ENCODE data around the gene DNAH14. TPM values are rescaled to one million over a fixed set of nuclear protein-coding genes. Genes with fewer than 3 reads are reported as not detected.
"Not testable (repeated sequence)": the region's sequence is repeated elsewhere in the genome, so short reads cannot be mapped to it uniquely, and the experiment has no call there.

Gene DNAH14
- total RNA-seq, 4 donors from 2014 or later: 0.15 to 0.55 TPM; not detected in 2

- no peak overlapping the region for H3K4me3 ChIP-seq
- no peaks in the 10 kb centered on the region for H3K27me3 ChIP-seq
- no peak for ATAC-seq
- H3K9me3 ChIP-seq: no peaks in the 10 kb centered on the region
- no peaks in the 10 kb centered on the region for H3K4me1 ChIP-seq
- no peak overlapping the region for H3K27ac ChIP-seq
- intact Hi-C loops (cut with DNase I; ENCODE audit: low total_unique reads) (no loop called here), in situ Hi-C loops (cut with MboI; ENCODE audit: low sequenced_read_pairs in 4 of 4) (no loop called here)
- TF ChIP-seq CTCF (IDR thresholded peaks at IDR 0.05 in 4 of 5, conservative IDR thresholded peaks at IDR 0.05 in 1 of 5): no peak
- TF ChIP-seq POLR2A (IDR thresholded peaks at IDR 0.05): no peak
- no peak for DNase-seq
- no peaks in the 10 kb centered on the region for H3K36me3 ChIP-seq
These were observed 299.4 kb downstream of the DNAH14 start for GRCh38 chr1:225228871-225229303.

GRCh38 chr1:225229429-225229828, 300.0 kb downstream of the DNAH14 start:
- H3K36me3 ChIP-seq; H3K4me1 ChIP-seq; DNase-seq; H3K27ac ChIP-seq; H3K9me3 ChIP-seq; ATAC-seq; H3K4me3 ChIP-seq; H3K27me3 ChIP-seq; intact Hi-C loops (cut with DNase I; ENCODE audit: low total_unique reads); in situ Hi-C loops (cut with MboI; ENCODE audit: low sequenced_read_pairs in 4 of 4): not testable (repeated sequence)

DNA sequence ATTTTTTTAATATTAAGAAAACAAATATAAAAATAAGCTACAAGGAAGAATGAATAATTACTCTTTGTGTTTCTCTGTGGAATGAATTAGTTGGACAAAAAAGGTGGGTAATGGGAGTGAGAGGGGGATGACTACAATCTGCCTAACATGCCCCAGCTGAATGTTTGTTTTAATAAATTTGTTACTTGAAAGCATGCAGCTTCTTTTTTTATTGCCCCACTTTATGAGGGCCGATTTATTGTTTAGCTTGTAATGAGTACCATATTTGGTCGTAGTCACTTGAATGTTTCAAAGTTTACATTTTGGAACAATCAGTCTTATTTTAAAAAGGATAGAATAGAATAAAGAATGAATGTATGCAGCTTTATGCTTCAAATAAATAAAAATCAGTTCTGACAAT, 301.0 kb downstream of the DNAH14 start:
- TF ChIP-seq CTCF (IDR thresholded peaks at IDR 0.05 in 4 of 5, conservative IDR thresholded peaks at IDR 0.05 in 1 of 5) (no peak), POLR2A (IDR thresholded peaks at IDR 0.05) (no peak)
- no peaks in the 10 kb centered on the region for H3K36me3 ChIP-seq
- ATAC-seq: no peak
- in situ Hi-C loops (cut with MboI; ENCODE audit: low sequenced_read_pairs in 4 of 4) (no loop called here), intact Hi-C loops (cut with DNase I; ENCODE audit: low total_unique reads) (no loop called here)
- H3K4me1 ChIP-seq: no peaks in the 10 kb centered on the region
- no peak overlapping the region for H3K4me3 ChIP-seq
- H3K9me3 ChIP-seq: no peaks in the 10 kb centered on the region
- no peak overlapping the region for H3K27ac ChIP-seq
- no peaks in the 10 kb centered on the region for H3K27me3 ChIP-seq
- DNase-seq: no peak

DNA sequence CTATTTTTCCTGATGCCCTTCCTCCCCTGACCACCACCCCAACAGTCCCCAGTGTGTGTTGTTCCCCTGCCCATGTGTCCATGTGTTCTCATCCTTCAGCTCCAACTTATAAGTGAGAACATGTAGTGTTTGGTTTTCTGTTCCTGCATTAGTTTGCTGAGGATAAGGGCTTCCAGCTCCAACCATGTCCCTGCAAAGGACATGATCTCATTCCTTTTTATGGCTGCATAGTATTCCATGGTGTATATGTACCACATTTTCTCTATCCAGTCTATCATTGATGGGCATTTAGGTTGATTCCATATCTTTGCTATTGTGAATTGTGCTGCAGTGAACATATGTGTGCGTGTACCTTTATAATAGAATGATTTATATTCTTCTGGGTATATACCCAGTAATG, 303.5 kb downstream of the DNAH14 start:
- H3K27ac ChIP-seq; intact Hi-C loops (cut with DNase I; ENCODE audit: low total_unique reads); ATAC-seq; H3K36me3 ChIP-seq; H3K9me3 ChIP-seq; H3K4me3 ChIP-seq; H3K4me1 ChIP-seq; in situ Hi-C loops (cut with MboI; ENCODE audit: low sequenced_read_pairs in 4 of 4); DNase-seq; H3K27me3 ChIP-seq: not testable (repeated sequence)

DNA sequence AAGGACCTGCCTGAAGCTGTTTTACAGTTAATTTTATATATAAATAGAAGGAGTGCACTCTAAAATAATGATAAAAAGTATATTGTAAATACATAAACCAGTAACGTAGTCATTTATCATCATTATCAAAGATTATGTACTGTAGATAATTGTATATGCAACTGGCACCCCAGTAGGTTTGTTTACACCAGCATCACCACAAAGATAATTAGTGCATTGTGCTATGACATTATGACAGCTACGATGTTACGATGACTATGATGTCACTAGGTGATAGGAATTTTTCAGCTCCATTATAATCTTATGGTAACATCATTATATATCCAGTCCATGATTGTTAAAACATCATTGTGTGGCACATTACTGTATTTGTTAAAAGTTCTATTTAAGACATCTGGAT, 313.1 kb downstream of the DNAH14 start:
- no peaks in the 10 kb centered on the region for H3K9me3 ChIP-seq
- ATAC-seq: no peak
- TF ChIP-seq CTCF (IDR thresholded peaks at IDR 0.05 in 4 of 5, conservative IDR thresholded peaks at IDR 0.05 in 1 of 5) (no peak), POLR2A (IDR thresholded peaks at IDR 0.05) (no peak)
- H3K27ac ChIP-seq: no peak overlapping the region
- in situ Hi-C loops (cut with MboI; ENCODE audit: low sequenced_read_pairs in 4 of 4): no loop called here
- no peaks in the 10 kb centered on the region for H3K36me3 ChIP-seq
- intact Hi-C loops (cut with DNase I; ENCODE audit: low total_unique reads): no loop called here
- DNase-seq: no peak
- H3K4me1 ChIP-seq: no peaks in the 10 kb centered on the region
- H3K27me3 ChIP-seq: no peaks in the 10 kb centered on the region
- no peak overlapping the region for H3K4me3 ChIP-seq

DNA sequence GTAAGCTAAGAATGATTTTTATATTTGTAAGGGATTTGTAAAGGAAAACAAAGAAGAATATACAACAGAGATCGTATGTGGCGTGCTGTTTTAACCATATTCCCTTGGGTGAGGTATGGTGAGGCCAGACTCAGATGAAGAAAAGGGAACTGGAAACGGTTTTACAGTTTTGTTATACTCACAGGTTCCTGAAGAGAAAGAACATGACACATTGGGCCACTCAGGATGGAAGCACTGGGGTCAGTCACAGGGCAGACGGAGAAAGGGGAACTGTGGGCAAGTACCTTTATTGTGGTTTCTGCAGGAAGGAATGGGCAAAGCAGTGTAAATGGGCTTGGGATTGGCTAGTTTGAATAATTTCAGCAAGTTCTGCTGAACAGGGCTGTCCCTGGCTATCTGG, 321.0 kb downstream of the DNAH14 start:
- no peak for ATAC-seq
- intact Hi-C loops (cut with DNase I; ENCODE audit: low total_unique reads) (no loop called here), in situ Hi-C loops (cut with MboI; ENCODE audit: low sequenced_read_pairs in 4 of 4) (no loop called here)
- TF ChIP-seq POLR2A (IDR thresholded peaks at IDR 0.05): no peak
- TF ChIP-seq CTCF (IDR thresholded peaks at IDR 0.05 in 4 of 5, conservative IDR thresholded peaks at IDR 0.05 in 1 of 5): no peak
- H3K4me1 ChIP-seq: no peaks in the 10 kb centered on the region
- no peak overlapping the region for H3K27ac ChIP-seq
- DNase-seq: no peak
- H3K36me3 ChIP-seq: no peaks in the 10 kb centered on the region
- H3K27me3 ChIP-seq: no peaks in the 10 kb centered on the region
- no peaks in the 10 kb centered on the region for H3K9me3 ChIP-seq
- H3K4me3 ChIP-seq: no peak overlapping the region
